HG02610 (cell line): Measurements from ENCODE around the gene PLA2G4B.

Experiments used
- ATAC-seq: cut with Tn5 transposase; IDR thresholded peaks from one replicate; pipeline ENCODE4 v1.9.1; 2021; ENCODE audit warnings: mild to moderate bottlenecking, moderate library complexity; ENCODE audit not compliant: unreplicated experiment

PLA2G4B gene

DNA sequence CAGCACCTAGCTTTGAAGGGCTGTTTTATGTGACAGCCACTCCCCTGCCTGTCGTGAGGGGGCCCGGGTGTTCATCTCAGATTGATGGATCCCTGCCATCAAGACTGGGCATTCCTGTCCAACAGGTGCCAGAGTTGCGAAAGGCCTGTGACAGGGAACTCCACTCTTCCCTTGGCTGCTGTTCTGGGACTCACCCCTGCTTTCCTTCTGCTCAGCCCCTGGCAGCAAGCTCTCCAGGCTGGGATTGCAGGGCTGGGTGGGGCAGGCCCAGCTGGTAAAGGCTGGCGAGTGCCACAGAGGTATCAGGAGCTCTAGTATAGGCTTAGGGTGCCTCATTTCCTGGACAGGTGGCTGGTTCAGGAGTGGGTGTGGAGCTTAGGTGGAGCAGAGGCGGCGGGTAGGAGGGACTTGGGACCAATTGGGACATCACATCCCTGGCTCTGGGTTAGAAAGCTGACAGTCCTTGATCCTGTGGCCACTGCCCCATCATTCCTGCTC is at the start of gene PLA2G4B:
Gene PLA2G4B, plus strand, starts transcription at position 448 of the 498 bp plus-strand sequence. CDS start 67 bp downstream, outside the sequence.
- ATAC-seq, result no peak

GRCh38 chr15:41789236-41789635 is 49.4 kb upstream of the PLA2G4B start:
- no peak for ATAC-seq

DNA sequence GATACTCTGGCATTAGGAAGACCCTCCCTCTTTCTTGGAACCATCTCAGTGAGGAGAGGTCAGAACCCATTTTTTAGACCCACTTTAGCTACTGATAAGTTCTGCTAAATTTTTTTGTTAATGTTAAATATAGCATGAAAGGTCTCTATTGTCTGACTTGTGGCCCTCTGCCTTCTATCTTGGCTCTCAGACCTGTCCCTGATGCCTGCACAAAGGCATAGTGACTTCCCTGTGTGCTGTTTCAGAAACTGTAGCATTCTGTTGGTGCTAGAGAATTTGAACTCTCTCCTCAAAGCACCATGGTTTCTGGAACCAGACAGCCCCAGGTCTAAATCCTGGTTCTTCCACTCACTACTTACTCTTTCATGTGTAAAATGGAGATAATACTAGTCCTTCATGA is 49.0 kb upstream of the PLA2G4B start:
- ATAC-seq, result no peak

GRCh38 chr15:41790169-41790568 is 48.5 kb upstream of the PLA2G4B start:
- no peak for ATAC-seq

DNA sequence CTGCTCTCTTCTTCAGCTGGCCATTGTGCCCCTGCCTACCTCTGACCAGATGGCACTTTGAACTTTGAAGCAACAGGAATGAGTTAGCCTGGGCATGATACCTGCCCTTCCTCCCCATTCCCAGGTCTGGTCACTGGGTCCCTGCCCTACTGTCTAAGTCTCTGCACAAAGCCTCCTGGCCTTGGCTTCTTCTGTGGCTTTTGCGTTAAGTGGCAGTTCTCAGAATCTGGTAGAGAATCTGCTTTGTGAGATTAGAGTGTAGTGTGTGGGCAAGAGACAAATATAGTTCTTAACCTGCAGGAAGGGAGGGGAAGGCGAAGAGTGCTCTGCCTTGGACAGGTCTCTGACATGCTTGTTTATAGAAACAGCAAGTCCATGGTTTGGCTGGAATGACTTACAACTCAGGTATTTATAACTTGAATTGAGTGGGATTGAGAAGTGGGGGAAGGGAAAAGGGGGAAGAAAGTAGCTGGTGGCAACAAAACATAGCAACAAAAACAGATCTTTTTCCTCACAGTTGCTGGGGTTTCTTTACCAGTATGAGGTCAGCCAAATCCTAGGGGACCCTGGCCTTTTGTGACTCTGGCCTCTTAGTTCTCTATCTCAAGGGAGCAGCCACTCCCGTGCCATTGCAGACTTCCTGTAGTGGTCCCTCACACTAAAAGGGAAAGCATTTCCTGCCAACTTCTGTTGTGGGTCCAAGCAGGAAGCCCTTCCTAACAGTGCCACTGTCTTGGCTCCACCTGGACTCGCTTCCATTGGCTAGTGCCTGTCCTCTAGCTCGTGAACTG is 47.7 kb upstream of the PLA2G4B start:
- no peak for ATAC-seq

- no peak for ATAC-seq
Measured at GRCh38 chr15:41791547-41791937, 47.1 kb upstream of the PLA2G4B start.

- no peak for ATAC-seq
Measured at GRCh38 chr15:41792000-41792637, 46.5 kb upstream of the PLA2G4B start.

DNA sequence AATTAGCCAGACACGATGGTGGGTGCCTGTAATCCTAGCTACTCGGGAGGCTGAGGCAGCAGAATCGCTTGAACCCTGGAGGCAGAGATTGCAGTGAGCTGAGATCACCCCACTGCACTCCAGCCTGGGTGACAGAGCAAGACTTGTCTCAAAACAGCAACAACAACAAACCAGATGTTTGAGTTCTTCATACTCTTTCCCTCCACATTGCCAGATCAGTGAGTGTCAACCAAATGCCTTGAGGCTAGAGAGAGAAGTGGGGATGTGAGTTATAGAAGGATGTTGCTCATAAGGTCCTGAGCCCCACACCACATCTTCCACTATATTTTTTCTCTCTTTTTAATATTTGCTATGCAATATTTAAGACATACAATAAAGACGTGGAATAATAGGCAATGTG is 44.6 kb upstream of the PLA2G4B start:
- no peak for ATAC-seq

DNA sequence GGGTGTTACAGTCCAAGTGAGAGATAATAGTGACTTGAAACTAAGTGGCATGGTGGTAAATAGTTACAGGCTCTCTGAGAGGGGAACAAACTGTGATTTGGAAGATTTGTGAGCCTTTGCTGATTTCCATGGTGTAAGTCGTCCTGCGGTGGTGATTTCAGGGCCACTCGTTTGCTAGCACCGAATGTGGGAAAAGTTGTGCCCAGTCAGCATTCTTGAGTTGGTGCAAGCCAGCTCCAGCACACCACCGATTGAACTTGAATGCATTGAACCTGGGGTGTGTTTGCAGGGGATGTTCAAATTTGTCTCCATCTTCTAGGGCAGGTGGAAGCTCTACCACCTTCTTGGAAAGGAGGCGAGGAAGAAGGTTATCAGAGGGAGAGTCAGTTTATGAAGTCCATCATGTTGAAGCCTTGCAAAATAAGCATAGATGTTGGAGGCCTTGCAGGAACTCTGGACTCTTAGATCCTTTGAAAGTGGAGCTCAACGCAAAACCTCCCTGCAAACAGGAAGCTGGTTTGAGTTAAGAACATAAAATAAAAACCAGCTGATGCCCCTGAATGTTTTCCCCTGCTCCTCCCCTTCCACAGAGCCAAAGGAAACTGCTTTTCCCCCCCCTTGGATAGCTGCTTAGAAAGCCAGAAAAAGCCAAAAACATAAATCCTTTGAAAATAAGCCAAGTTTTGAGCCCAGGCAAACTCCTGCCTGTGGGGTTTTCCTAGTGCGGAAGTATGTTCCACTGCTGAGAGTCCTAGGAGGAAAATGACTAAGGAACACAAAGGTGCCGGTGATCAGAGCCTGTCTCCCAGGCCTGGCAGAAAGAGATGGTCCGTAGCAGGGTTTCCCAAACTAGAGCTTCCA is 42.4 kb upstream of the PLA2G4B start:
- ATAC-seq, result no peak

DNA sequence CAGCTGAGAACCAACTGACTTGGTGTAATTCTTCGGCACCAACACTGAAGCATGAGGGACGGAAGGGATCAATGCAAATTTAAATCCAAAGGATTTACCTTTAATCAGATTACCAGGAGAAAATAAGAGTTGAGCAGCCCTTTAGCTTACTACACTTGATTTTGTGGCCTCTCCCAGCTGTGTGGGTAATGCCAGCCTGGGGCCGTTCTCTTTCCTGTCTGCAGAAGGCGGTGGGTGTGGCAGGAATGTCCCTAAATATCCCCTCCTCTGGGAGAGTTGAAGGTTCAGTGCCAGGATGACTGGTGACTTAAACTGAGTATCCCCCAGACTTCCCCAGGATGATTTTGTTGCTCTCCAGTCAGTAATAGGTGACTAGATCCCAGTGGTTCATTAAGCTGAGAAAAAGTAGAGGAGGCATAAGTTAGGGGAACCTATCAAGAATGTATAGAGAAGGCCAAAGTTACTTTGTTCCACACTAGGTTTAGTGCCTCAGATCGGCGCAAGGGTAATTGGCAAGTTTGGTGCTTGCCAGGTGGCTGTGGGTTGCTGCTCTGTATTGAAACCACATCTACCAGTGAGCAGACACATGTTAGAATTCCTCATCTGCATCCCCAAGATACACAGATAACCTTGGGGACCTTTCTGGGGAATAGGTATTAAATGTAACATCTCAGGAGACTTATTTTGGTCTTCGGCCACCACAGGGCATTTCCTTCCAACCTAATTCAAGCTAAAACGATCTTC is 41.3 kb upstream of the PLA2G4B start:
- no peak for ATAC-seq

DNA sequence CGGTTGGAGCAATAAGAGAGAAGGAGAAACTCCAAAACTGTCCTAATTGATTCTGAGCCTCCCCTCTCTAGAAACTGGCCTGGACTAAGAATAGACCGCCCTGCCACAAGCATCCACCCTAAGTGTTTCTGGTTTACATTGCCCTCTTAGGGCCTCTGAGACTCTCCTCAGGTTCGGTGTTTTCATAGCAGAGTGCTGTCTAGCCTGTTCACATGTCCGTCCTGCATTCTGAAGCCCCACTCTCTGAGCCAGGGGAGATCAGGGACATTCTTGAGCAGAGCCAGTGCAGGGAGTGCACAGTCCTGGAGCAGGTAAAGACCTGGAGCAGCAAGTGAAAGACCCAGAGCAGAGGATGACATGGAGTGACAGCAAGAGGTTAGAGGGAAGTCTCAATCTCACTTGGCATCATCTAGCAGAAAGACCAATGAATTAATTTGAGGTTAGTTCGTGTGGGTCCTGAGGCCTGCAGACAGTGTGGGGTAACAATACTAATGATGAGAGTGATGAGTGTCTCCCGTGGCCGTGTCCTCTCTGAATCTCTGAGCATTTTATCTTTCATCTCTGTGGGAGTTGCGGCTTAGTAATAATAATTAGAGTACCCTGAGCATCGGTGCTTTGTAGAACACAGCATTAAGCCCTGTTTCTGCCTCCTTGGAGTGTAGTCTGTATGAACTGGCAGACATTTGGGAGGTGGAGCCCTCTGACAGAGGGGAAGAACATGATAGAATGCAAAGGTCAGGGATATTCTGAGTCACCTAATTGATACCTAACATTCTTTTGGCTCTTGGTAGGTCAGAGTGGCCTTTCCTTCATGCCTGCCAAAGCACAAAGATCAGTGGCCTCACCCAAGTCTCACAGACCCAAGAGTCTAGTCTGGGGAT is 39.8 kb upstream of the PLA2G4B start:
- peak; percentile 46 for ATAC-seq

DNA sequence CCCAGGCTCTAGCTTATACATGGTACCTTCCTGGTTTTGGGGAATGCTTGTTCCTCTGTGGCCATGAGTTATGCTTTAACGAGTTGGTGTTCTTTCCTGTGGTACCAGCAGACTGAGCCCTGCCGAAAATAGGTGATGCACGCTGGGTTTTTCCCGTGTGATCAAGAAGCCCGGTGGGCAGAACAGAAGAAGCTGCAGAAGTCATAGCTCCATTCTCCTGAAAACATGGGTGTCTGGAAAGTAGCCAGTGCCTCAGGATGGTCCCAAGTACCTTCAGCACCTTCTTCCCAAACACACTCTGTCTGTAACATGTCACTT is 39.2 kb upstream of the PLA2G4B start:
- ATAC-seq, result peak; percentile 56

DNA sequence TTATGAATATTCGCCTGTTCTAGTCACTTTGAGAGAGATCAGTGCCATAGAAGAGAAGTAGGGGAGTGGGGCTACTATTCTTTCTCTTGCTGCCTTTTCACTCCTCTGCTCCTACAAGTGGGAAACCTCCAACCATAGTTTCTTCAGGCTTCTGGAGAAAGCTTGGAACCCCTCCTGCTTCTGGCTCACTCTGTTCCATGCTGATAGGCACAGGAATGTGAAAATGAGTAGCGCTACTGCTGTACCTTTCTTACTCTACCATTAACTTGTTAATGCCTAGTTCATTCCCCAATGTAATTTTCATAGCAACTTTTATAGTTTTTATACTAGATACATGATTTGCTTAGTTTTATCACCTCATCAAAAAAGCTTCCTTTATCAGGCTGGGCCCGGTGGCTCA is 37.5 kb upstream of the PLA2G4B start:
- no peak for ATAC-seq

GRCh38 chr15:41801850-41802455 is 36.7 kb upstream of the PLA2G4B start:
- no peak for ATAC-seq

DNA sequence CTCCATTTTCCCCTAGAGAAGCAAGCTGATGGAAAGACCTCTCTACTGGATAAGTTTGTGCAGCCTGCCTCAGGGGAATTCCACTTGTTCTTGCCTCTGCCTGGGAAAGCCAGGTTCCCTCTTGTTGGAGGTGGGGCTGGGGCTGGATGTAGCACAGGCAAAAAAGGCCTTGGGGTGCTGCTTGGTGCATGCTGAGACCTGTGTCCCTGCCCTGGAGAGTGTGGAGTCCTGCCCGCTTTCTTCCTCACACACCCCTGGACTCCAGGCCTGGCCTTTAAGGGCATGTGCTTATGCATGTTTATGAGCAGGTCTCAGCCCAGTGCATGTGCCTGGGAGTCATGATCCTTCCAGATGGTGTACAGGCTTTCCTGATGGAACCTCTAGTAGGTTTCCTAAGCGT is 34.3 kb upstream of the PLA2G4B start:
- ATAC-seq, result no peak

GRCh38 chr15:41804916-41805666 is 33.6 kb upstream of the PLA2G4B start:
- no peak for ATAC-seq

- ATAC-seq, result no peak
Measured at GRCh38 chr15:41805711-41806110, 32.9 kb upstream of the PLA2G4B start.

GRCh38 chr15:41806291-41807181 is 32.1 kb upstream of the PLA2G4B start:
- ATAC-seq, result no peak
